Type B pancreatic cell (in vitro differentiated cells): ENCODE measurements around the gene PLD3. TPM values are rescaled to one million over a fixed set of nuclear protein-coding genes. Genes with fewer than 3 reads are reported as not detected.

Experiments used
- DNase-seq: peaks from one replicate; pipeline ENCODE4 v3.0.0; 2021; ENCODE audit warnings: mixed read lengths; ENCODE audit not compliant: unreplicated experiment; ENCODE audit errors: extremely low spot score
- H3K27ac Mint-ChIP-seq: 2 replicates; pipeline ENCODE4 v1.8.0; 2021; ENCODE audit warnings: mild to moderate bottlenecking, mixed read lengths
- H3K27me3 Mint-ChIP-seq: 2 replicates; pipeline ENCODE4 v1.8.0; 2021; ENCODE audit warnings: mixed read lengths
- H3K36me3 Mint-ChIP-seq: 2 replicates; pipeline ENCODE4 v1.8.0; 2021; ENCODE audit warnings: mixed read lengths
- H3K4me1 Mint-ChIP-seq: one replicate; pipeline ENCODE4 v1.8.0; 2021; ENCODE audit warnings: mixed read lengths; ENCODE audit not compliant: unreplicated experiment
- H3K4me3 Mint-ChIP-seq: 2 replicates; pipeline ENCODE4 v1.8.0; 2021; ENCODE audit warnings: mild to moderate bottlenecking, mixed read lengths
- H3K9me3 Mint-ChIP-seq: 2 replicates; pipeline ENCODE4 v1.8.0; 2021; ENCODE audit warnings: mixed read lengths
- total RNA-seq: library from RNA; stranded (reverse); gene quantifications from 2 replicates; pipeline ENCODE4 v1.2.1, GENCODE V29; 2021; ENCODE audit warnings: low replicate concordance
- TF ChIP-seq, protein P1 (sequence below): fragments of 200-600 bp; sonication (generic); conservative IDR thresholded peaks from 2 replicates; pipeline ENCODE4 v1.5.0; 2021; ENCODE audit warnings: antibody characterized with exemption, mild to moderate bottlenecking

PLD3 gene
- total RNA-seq, 1 donor from 2014 or later: 244 TPM

DNA sequence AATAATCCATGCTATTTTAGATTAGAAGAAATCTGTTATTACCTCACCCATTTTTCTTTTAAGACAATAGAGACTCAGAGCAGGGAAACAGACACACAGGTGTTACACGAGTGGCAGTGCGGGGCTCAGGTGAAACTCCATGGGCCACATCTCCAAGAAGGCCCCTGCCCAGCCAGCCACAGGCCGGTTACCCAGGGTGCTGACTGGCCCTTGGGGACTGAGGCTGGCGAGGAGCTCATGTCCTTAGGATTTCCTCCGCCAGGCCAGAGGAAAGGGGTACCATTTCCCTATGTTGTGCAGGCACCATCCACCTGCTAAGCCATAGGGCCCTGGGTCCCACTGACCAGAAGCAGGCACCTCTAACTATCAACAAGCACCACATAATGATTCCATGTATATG, 10.9 kb upstream of the PLD3 start:
- Mint-ChIP-seq H3K9me3 (no peaks in the 10 kb centered on the region), H3K27ac (no peak overlapping the region), H3K4me3 (no peak overlapping the region), H3K27me3 (no peaks in the 10 kb centered on the region), H3K4me1 (no peaks in the 10 kb centered on the region), H3K36me3 (peaks cover 19% of the 10 kb centered on the region)
- TF ChIP-seq, protein P1, sequence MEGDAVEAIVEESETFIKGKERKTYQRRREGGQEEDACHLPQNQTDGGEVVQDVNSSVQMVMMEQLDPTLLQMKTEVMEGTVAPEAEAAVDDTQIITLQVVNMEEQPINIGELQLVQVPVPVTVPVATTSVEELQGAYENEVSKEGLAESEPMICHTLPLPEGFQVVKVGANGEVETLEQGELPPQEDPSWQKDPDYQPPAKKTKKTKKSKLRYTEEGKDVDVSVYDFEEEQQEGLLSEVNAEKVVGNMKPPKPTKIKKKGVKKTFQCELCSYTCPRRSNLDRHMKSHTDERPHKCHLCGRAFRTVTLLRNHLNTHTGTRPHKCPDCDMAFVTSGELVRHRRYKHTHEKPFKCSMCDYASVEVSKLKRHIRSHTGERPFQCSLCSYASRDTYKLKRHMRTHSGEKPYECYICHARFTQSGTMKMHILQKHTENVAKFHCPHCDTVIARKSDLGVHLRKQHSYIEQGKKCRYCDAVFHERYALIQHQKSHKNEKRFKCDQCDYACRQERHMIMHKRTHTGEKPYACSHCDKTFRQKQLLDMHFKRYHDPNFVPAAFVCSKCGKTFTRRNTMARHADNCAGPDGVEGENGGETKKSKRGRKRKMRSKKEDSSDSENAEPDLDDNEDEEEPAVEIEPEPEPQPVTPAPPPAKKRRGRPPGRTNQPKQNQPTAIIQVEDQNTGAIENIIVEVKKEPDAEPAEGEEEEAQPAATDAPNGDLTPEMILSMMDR: no peak
- DNase-seq: no peak

DNA sequence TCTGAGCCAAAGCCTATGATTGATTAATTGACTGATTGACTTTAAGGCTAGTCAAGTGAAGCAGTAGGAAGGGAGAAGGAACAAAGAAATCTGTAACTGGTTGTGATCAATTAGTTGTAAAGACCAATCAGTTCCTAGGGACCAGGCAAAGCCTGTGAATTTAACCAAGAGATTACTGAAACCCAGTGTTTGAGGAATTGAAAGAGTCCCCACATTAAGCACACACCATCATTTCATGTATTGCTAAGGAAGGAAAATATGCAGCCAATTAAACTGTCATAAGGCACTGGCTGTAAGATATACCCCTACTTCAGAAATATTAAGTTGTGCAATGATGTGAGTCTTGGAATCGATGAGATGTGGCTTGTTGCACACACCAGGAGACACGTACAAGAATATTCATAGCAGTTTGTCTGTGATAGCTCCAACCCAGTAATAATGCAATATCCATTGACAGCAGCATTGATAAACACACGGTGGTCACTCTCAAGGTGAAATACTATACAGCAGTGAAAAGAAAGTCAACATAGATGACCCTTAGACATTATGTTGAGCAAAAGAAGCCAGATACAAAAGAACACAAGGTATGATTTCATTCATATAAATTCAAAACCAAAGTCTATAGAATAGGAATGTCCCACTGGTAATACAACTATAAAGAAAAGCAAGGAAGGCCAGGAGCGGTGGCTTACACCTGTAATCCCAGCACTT, 9.3 kb upstream of the PLD3 start:
- H3K4me3 Mint-ChIP-seq: no peak overlapping the region
- no peaks in the 10 kb centered on the region for H3K9me3 Mint-ChIP-seq
- no peaks in the 10 kb centered on the region for H3K4me1 Mint-ChIP-seq
- DNase-seq: no peak
- H3K27ac Mint-ChIP-seq: no peak overlapping the region
- peaks cover 13% of the 10 kb centered on the region for H3K36me3 Mint-ChIP-seq
- TF ChIP-seq, protein P1: no peak
- H3K27me3 Mint-ChIP-seq: no peaks in the 10 kb centered on the region

DNA sequence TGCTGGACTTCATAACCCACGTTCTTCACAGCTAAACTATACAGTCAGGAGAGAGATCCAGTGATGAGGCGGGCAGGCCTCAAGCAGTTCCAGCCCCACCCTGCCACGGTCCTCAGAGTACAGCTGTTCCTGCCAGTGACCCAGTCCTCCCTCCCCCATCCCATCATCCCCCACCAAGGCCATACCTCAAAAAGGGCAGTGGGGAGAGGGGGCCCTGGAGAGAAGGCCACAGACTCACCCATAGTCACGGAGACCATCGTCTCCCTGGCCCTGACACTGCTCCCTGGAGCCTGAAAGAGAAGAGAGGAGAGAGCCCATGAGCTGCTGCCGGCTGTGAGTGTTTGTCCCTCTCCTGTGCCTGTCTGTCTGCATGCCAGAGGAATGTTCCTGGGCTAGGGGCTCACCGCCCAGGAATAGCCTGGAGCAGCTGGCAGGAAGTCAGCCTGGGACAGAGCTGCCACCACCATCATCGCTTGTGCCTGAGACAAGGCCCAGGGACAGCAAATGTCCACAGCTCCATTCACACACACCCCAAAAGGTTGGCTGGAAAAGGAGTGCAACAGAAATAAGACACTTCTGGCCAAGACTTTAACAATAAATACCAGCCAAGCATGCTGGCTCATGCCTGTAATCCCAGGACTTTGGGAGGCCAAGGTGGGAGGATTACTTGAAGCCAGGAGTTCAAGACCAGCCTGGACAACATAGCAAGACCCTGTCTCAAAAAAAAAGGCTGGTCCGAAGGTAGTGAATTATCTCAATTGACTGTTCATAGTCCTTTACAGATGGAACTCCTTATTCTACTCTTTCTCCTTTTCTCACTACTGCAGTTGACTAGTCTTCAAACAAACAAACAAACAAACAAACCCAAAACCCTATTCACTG, 6.7 kb upstream of the PLD3 start:
- TF ChIP-seq, protein P1: no peak
- H3K4me1 Mint-ChIP-seq: peaks cover 11% of the 10 kb centered on the region
- peaks cover 13% of the 10 kb centered on the region for H3K36me3 Mint-ChIP-seq
- H3K27me3 Mint-ChIP-seq: no peaks in the 10 kb centered on the region
- no peak overlapping the region for H3K4me3 Mint-ChIP-seq
- no peaks in the 10 kb centered on the region for H3K9me3 Mint-ChIP-seq
- H3K27ac Mint-ChIP-seq: peak overlapping the region; percentile 91
- DNase-seq: no peak

DNA sequence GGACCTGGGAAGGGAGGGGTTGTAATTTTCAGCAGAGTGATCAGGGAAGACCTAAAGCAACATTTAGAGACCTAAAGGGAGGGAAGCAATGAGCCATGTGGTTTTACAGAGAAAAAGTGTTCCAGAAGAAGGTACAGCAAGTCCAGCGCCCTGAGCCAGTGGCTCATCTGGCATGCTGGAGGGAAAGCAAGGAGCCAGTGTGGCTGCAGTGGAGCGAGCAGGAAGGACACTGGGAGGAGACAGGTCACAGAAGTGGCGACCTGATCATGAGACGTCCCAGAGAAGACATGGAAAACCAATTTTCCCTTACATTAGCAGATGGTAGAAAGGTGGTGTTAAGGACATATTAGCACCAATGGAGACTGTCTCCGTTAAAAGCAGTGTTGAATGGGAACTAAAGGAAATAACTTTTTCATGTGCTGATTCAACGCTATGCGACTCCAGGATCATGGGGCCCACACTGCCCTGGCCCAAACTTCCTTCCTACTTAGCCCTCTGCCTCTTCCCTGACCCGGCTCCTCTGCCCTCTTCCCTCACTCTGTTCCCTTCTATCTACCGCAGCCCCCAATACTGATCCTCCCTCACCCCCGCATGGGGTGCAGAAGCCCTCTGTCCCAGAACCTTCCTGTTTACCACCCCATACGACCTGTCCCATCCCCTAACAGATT, 5.7 kb upstream of the PLD3 start:
- Mint-ChIP-seq H3K9me3 (no peaks in the 10 kb centered on the region), H3K4me3 (no peak overlapping the region), H3K27me3 (no peaks in the 10 kb centered on the region), H3K36me3 (peaks cover 13% of the 10 kb centered on the region), H3K27ac (peak overlapping the region; percentile 91), H3K4me1 (peaks cover 19% of the 10 kb centered on the region)
- TF ChIP-seq, protein P1: no peak
- no peak for DNase-seq

DNA sequence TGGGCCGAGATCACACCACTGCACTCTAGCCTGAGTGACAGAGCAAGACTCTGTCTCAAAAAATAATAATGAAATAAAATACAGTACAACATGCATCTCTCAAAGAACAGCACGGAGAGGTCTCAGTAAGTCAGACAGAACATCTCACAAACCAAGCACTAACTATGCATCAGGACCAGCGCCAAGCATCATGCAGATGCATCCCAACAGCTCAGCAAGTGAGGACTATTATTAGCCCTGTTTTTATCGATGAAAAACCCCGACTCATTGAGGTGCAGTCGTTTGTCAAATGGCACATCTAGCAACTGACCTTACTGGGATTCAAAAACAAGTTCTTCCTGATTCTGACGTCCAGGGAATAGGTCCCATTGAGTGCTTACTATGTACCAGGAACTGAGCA, 4.1 kb upstream of the PLD3 start:
- H3K4me3 Mint-ChIP-seq: peak overlapping the region; percentile 60
- no peak for DNase-seq
- no peaks in the 10 kb centered on the region for H3K9me3 Mint-ChIP-seq
- H3K27me3 Mint-ChIP-seq: no peaks in the 10 kb centered on the region
- H3K4me1 Mint-ChIP-seq: peaks cover 23% of the 10 kb centered on the region
- TF ChIP-seq, protein P1: no peak
- peak overlapping the region; percentile 83 for H3K27ac Mint-ChIP-seq
- H3K36me3 Mint-ChIP-seq: peaks cover 10% of the 10 kb centered on the region
